Fibroblast of lung (primary cell): Measurements from ENCODE around the gene GPC6. TPM values are rescaled to one million over a fixed set of nuclear protein-coding genes. Genes with fewer than 3 reads are reported as not detected.

ENCODE experiments used
- DNase-seq, 2 donors: peaks; one replicate each; pipeline versions ENCODE4 v3.0.0 to v3.0.0-alpha.2; 2010; ENCODE audit warnings: low read depth in 2 of 2
- H2AFZ ChIP-seq: 2 replicates; pipeline ENCODE4 v1.5.1; 2012; ENCODE audit warnings: low read length, control low read depth, inconsistent platforms
- H3K27ac ChIP-seq: 2 replicates; pipeline ENCODE4 v1.5.1; 2011; ENCODE audit warnings: low read length, control low read depth; ENCODE audit not compliant: insufficient read depth
- H3K27me3 ChIP-seq: 2 replicates; pipeline ENCODE4 v1.5.1; 2011; ENCODE audit warnings: mild to moderate bottlenecking, low read length; ENCODE audit not compliant: control insufficient read depth, insufficient read depth
- H3K36me3 ChIP-seq: 2 replicates; pipeline ENCODE4 v1.5.1; 2011; ENCODE audit warnings: low read length; ENCODE audit not compliant: control insufficient read depth, insufficient read depth
- H3K4me1 ChIP-seq: 2 replicates; pipeline ENCODE4 v1.5.1; 2011; ENCODE audit warnings: low read length; ENCODE audit not compliant: control insufficient read depth, insufficient read depth; ENCODE audit errors: extremely low read depth
- H3K4me2 ChIP-seq: 2 replicates; pipeline ENCODE4 v1.5.1; 2011; ENCODE audit warnings: low read length, control low read depth; ENCODE audit not compliant: insufficient read depth; ENCODE audit errors: extremely low read depth
- H3K4me3 ChIP-seq, 4 experiments: fragments of 200-600 bp in 1 of 4; sonication (generic) in 1 of 4; replicated peaks in 1 of 4; 2 replicates each; pipeline ENCODE4 v1.5.1; 2011 to 2016; ENCODE audit warnings: low read length in 4 of 4, low read depth in 3 of 4, mild to moderate bottlenecking in 3 of 4, control low read depth in 2 of 4, inconsistent platforms in 1 of 4, mixed read lengths in 1 of 4; ENCODE audit not compliant: insufficient read depth in 1 of 4; ENCODE audit errors: control extremely low read depth in 1 of 4
- H3K79me2 ChIP-seq: 2 replicates; pipeline ENCODE4 v1.5.1; 2012; ENCODE audit warnings: mild to moderate bottlenecking, low read length, inconsistent platforms; ENCODE audit not compliant: control insufficient read depth, insufficient read depth
- H3K9ac ChIP-seq: 2 replicates; pipeline ENCODE4 v1.5.1; 2011; ENCODE audit warnings: mild to moderate bottlenecking, low read length, control low read depth; ENCODE audit not compliant: insufficient read depth
- H3K9me3 ChIP-seq: 2 replicates; pipeline ENCODE4 v1.5.1; 2012; ENCODE audit warnings: low read depth, low read length; ENCODE audit not compliant: control insufficient read depth, insufficient read depth
- H4K20me1 ChIP-seq: 2 replicates; pipeline ENCODE4 v1.5.1; 2011; ENCODE audit warnings: low read length; ENCODE audit not compliant: control insufficient read depth, insufficient read depth; ENCODE audit errors: extremely low read depth
- EZH2 ChIP-seq: IDR thresholded peaks from 2 replicates; pipeline ENCODE4 v1.5.1; 2012; ENCODE audit warnings: low read length, control low read depth, mild to moderate bottlenecking; ENCODE audit errors: missing control alignments
- polyA plus RNA-seq, 2 donors: library from polyadenylated mRNA; depleted of rRNA in 1 of 2; stranded (reverse) in 1 of 2; unstranded in 1 of 2; fragments of >200 nt; gene quantifications; 2 replicates each; pipeline ENCODE4 v1.2.1, GENCODE V29; 2011 to 2012; ENCODE audit warnings: missing spikeins in 1 of 2
- total RNA-seq: library from RNA; depleted of rRNA; stranded (reverse); fragments of >200 nt; gene quantifications from 2 replicates; pipeline ENCODE4 v1.2.1, GENCODE V29; 2014
- TF ChIP-seq, protein P1 (sequence below), 2 donors: IDR thresholded peaks in 1 of 2; conservative IDR thresholded peaks in 1 of 2; 1 replicate in 1 of 2; 2 replicates in 1 of 2; pipeline ENCODE4 v1.5.1; 2011 to 2012; ENCODE audit warnings: low read length in 2 of 2, control low read depth in 1 of 2, inconsistent platforms in 1 of 2, low read depth in 1 of 2, mild to moderate bottlenecking in 1 of 2

GPC6 gene
- total and polyA plus RNA-seq, 2 donors (not counting 1 experiment from before 2014, with no cell fraction given): 11.2 to 33.7 TPM

GRCh38 chr13:94415500-94416237 lies 1189.1 kb downstream of the GPC6 start:
- Histone ChIP-seq H3K4me2 (no peak overlapping the region), H3K27me3 (no peaks in the 10 kb centered on the region), H3K27ac (no peak overlapping the region), H3K4me3 (no peak overlapping the region), H3K4me1 (no peaks in the 10 kb centered on the region), H3K9me3 (no peaks in the 10 kb centered on the region), H3K36me3 (no peaks in the 10 kb centered on the region), H4K20me1 (no peaks in the 10 kb centered on the region), H3K79me2 (no peaks in the 10 kb centered on the region), H2AFZ (no peak overlapping the region), H3K9ac (no peak overlapping the region)
- TF ChIP-seq EZH2: no peak
- TF ChIP-seq, protein P1, sequence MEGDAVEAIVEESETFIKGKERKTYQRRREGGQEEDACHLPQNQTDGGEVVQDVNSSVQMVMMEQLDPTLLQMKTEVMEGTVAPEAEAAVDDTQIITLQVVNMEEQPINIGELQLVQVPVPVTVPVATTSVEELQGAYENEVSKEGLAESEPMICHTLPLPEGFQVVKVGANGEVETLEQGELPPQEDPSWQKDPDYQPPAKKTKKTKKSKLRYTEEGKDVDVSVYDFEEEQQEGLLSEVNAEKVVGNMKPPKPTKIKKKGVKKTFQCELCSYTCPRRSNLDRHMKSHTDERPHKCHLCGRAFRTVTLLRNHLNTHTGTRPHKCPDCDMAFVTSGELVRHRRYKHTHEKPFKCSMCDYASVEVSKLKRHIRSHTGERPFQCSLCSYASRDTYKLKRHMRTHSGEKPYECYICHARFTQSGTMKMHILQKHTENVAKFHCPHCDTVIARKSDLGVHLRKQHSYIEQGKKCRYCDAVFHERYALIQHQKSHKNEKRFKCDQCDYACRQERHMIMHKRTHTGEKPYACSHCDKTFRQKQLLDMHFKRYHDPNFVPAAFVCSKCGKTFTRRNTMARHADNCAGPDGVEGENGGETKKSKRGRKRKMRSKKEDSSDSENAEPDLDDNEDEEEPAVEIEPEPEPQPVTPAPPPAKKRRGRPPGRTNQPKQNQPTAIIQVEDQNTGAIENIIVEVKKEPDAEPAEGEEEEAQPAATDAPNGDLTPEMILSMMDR (conservative IDR thresholded peaks at IDR 0.05 in 1 of 2, IDR thresholded peaks at IDR 0.05 in 1 of 2; ENCODE audit: low read depth in 1 of 2, low read length in 2 of 2): no peak
- DNase-seq: no peak

DNA sequence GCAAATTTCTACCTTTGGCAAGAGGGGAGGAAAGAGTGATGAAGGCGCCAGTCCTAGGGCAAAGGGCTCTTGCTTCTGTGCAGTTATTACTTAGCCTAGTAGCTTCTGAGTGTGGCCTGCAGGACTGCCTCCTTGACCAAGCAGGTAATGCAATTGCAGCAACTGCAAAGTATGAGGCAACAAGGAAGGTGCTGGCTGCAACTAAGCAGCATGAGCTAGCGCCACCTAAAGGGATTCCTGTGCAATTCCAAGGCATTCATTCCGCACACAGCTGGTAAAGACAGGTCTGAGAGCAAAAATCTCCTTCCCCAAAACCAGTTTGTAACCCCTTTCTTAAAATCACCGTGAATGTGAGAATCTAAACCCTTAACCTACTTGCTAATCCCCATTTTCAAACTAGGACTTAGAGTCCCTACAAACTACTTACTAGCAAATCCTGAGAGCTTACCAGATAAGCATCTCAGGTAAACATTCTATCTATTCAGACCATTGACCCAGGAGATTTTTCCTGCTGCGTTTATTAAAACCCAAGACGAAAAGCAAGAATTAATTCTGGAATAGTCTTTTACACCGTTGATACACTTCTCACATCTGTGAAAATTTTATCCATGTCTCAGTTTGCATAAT lies 1190.0 kb downstream of the GPC6 start:
- Histone ChIP-seq H3K4me1 (no peaks in the 10 kb centered on the region), H3K4me2 (no peak overlapping the region), H3K9ac (no peak overlapping the region), H3K27ac (no peak overlapping the region), H3K27me3 (no peaks in the 10 kb centered on the region), H3K9me3 (no peaks in the 10 kb centered on the region), H4K20me1 (no peaks in the 10 kb centered on the region), H3K4me3 (no peak overlapping the region), H3K79me2 (no peaks in the 10 kb centered on the region), H2AFZ (no peak overlapping the region), H3K36me3 (no peaks in the 10 kb centered on the region)
- peak; percentile 30 to 39 for DNase-seq
- no peak for TF ChIP-seq EZH2
- TF ChIP-seq, protein P1 (conservative IDR thresholded peaks at IDR 0.05 in 1 of 2, IDR thresholded peaks at IDR 0.05 in 1 of 2; ENCODE audit: low read depth in 1 of 2, low read length in 2 of 2): peak in 1 of 2 donors; percentile 46

DNA sequence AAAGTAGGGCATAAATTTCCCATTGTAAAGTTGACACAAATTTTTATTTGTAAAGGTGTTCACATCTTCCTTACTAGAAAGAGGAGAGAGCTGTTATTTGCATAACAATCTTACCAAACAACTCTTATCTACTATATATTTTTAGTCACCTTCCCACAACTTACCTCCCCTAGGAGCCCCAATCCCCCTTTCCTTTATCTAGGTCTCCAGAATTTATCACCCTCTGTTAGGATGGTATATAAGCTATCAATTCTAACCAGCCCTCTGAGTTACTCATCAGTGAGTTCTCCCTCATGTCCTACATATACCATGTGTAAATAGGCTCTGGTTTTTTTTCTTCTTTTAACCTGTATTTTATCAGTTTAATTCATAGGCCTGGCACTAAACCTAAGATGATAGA lies 1190.7 kb downstream of the GPC6 start:
- TF ChIP-seq, protein P1 (conservative IDR thresholded peaks at IDR 0.05 in 1 of 2, IDR thresholded peaks at IDR 0.05 in 1 of 2; ENCODE audit: low read depth in 1 of 2, low read length in 2 of 2): no peak
- no peak for TF ChIP-seq EZH2
- H3K36me3 ChIP-seq: no peaks in the 10 kb centered on the region
- H2AFZ ChIP-seq: no peak overlapping the region
- DNase-seq: no peak
- H3K79me2 ChIP-seq: no peaks in the 10 kb centered on the region
- no peak overlapping the region for H3K4me3 ChIP-seq
- no peaks in the 10 kb centered on the region for H3K27me3 ChIP-seq
- no peak overlapping the region for H3K27ac ChIP-seq
- H3K4me1 ChIP-seq: no peaks in the 10 kb centered on the region
- no peak overlapping the region for H3K9ac ChIP-seq
- H4K20me1 ChIP-seq: no peaks in the 10 kb centered on the region
- no peaks in the 10 kb centered on the region for H3K9me3 ChIP-seq
- no peak overlapping the region for H3K4me2 ChIP-seq
